GM10847 (cell line): ENCODE data around the gene RFX1.

Source experiments
- POLR2A ChIP-seq: IDR thresholded peaks from 2 replicates; pipeline ENCODE4 v1.6.1; 2011; ENCODE audit not compliant: insufficient read length; ENCODE audit errors: extremely low read depth

Gene RFX1

GRCh38 chr19:13920940-13921747, 85.0 kb downstream of the RFX1 start:
- TF ChIP-seq POLR2A = no peak

- TF ChIP-seq POLR2A = no peak
These were observed 85.6 kb downstream of the RFX1 start for GRCh38 chr19:13920524-13920923.

- no peak for TF ChIP-seq POLR2A
These were observed 87.3 kb downstream of the RFX1 start for GRCh38 chr19:13918726-13919411.

- TF ChIP-seq POLR2A = no peak
These were observed 88.2 kb downstream of the RFX1 start for GRCh38 chr19:13917888-13918406.

GRCh38 chr19:13914777-13915176, 91.3 kb downstream of the RFX1 start:
- TF ChIP-seq POLR2A = no peak

GRCh38 chr19:13913352-13913751, 92.8 kb downstream of the RFX1 start:
- no peak for TF ChIP-seq POLR2A
